IMR-90 (cell line): Measurements from ENCODE around the gene FHL5. TPM values are rescaled to one million over a fixed set of nuclear protein-coding genes. Genes with fewer than 3 reads are reported as not detected.

Experiments used
- ATAC-seq: fragments of 200-7000 bp; cut with Tn5 transposase; 2 replicates; pipeline ENCODE4 v1.9.1; 2020; ENCODE audit warnings: low read depth, mild to moderate bottlenecking, moderate library complexity
- BruUV-seq: library from RNA; stranded (reverse); fragments of 400-500 nt; replicated peaks from 2 replicates; lab custom pipeline; 2021; lab: Mats Ljungman, UMichigan
- CTCF ChIA-PET: fragments of 300-600 bp; formaldehyde crosslinking; extraction: SDS; loops from one replicate; lab custom pipeline; 2021; ENCODE audit warnings: antibody characterized with exemption; lab: Yijun Ruan, JAX
- POLR2A ChIA-PET: fragments of 300-600 bp; sonication (Branson Sonifier 250); formaldehyde crosslinking; loops from one replicate; lab custom pipeline; 2022; ENCODE audit warnings: antibody characterized with exemption; ENCODE audit not compliant: unreplicated experiment; lab: Charles Lee
- DNase-seq: peaks from one replicate; pipeline ENCODE4 v3.0.0; 2013
- H2AFZ ChIP-seq: replicated peaks from 2 replicates; pipeline ENCODE3; 2013; ENCODE audit warnings: low read length, mild to moderate bottlenecking; ENCODE audit not compliant: poor library complexity
- H2AK5ac ChIP-seq: 2 replicates; pipeline ENCODE4 v1.6.1; 2013; ENCODE audit warnings: low read depth, low read length, inconsistent platforms
- H2AK9ac ChIP-seq: replicated peaks from 2 replicates; pipeline ENCODE3; 2013; ENCODE audit warnings: mild to moderate bottlenecking, low read depth, low read length, moderate library complexity; ENCODE audit not compliant: poor library complexity
- H2BK120ac ChIP-seq: 2 replicates; pipeline ENCODE4 v1.6.1; 2013; ENCODE audit warnings: low read depth, low read length, inconsistent platforms
- H2BK15ac ChIP-seq: 3 replicates; pipeline ENCODE4 v1.6.1; 2013; ENCODE audit warnings: low read depth, low read length, inconsistent platforms
- H2BK20ac ChIP-seq: 2 replicates; pipeline ENCODE4 v1.6.1; 2013; ENCODE audit warnings: low read depth, mild to moderate bottlenecking, inconsistent platforms, low read length, moderate library complexity
- H2BK5ac ChIP-seq: 2 replicates; pipeline ENCODE4 v1.6.1; 2013; ENCODE audit warnings: mild to moderate bottlenecking, low read depth, low read length, inconsistent platforms; ENCODE audit not compliant: poor library complexity, severe bottlenecking
- H3K14ac ChIP-seq: replicated peaks from 2 replicates; pipeline ENCODE4 v1.6.1; 2013; ENCODE audit warnings: low read depth, low read length, inconsistent platforms
- H3K18ac ChIP-seq: 2 replicates; pipeline ENCODE4 v1.6.1; 2013; ENCODE audit warnings: low read depth, low read length, control low read depth
- H3K23ac ChIP-seq: 2 replicates; pipeline ENCODE4 v1.6.1; 2013; ENCODE audit warnings: low read depth, low read length, inconsistent platforms
- H3K27ac ChIP-seq: 2 replicates; pipeline ENCODE4 v1.5.1; 2013; ENCODE audit warnings: mild to moderate bottlenecking, control low read depth, low read length; ENCODE audit not compliant: insufficient read depth
- H3K27me3 ChIP-seq: 2 replicates; pipeline ENCODE4 v1.6.1; 2013; ENCODE audit warnings: low read length; ENCODE audit not compliant: control insufficient read depth, insufficient read depth
- H3K36me3 ChIP-seq: 2 replicates; pipeline ENCODE4 v1.6.1; 2013; ENCODE audit warnings: low read length, mixed read lengths; ENCODE audit not compliant: control insufficient read depth, insufficient read depth
- H3K4ac ChIP-seq: 2 replicates; pipeline ENCODE4 v1.6.1; 2013; ENCODE audit warnings: low read depth, low read length, inconsistent platforms
- H3K4me1 ChIP-seq: 2 replicates; pipeline ENCODE4 v1.6.1; 2013; ENCODE audit warnings: low read length, mixed read lengths; ENCODE audit not compliant: control insufficient read depth, insufficient read depth
- H3K4me2 ChIP-seq: 2 replicates; pipeline ENCODE4 v1.6.1; 2013; ENCODE audit warnings: low read depth, mild to moderate bottlenecking, control low read depth, low read length, moderate library complexity
- H3K4me3 ChIP-seq: 2 replicates; pipeline ENCODE4 v1.5.1; 2013; ENCODE audit warnings: low read depth, mild to moderate bottlenecking, control low read depth, low read length, moderate library complexity; ENCODE audit not compliant: insufficient read depth
- H3K56ac ChIP-seq: 2 replicates; pipeline ENCODE4 v1.6.1; 2013; ENCODE audit warnings: low read length, inconsistent platforms; ENCODE audit not compliant: insufficient read depth; ENCODE audit errors: extremely low read depth
- H3K79me1 ChIP-seq, 2 experiments: 2 replicates each; pipeline ENCODE4 v1.6.1; 2013; ENCODE audit warnings: low read length in 2 of 2, inconsistent platforms in 1 of 2, low read depth in 1 of 2
- H3K9ac ChIP-seq: 2 replicates; pipeline ENCODE4 v1.6.1; 2013; ENCODE audit warnings: low read depth, low read length, control low read depth
- H3K9me1 ChIP-seq: 2 replicates; pipeline ENCODE4 v1.6.1; 2013; ENCODE audit warnings: low read length, inconsistent platforms; ENCODE audit not compliant: insufficient read depth
- H3K9me3 ChIP-seq: 2 replicates; pipeline ENCODE4 v1.6.1; 2013; ENCODE audit warnings: low read length; ENCODE audit not compliant: control insufficient read depth, insufficient read depth
- H4K20me1 ChIP-seq: 2 replicates; pipeline ENCODE4 v1.6.1; 2013; ENCODE audit warnings: low read length, inconsistent platforms; ENCODE audit not compliant: insufficient read depth
- H4K5ac ChIP-seq: 2 replicates; pipeline ENCODE4 v1.6.1; 2013; ENCODE audit warnings: mild to moderate bottlenecking, low read depth, low read length, control low read depth
- H4K8ac ChIP-seq, 2 experiments: 2 replicates each; pipeline ENCODE4 v1.6.1; 2013; ENCODE audit warnings: low read depth in 2 of 2, low read length in 2 of 2, control low read depth in 1 of 2, inconsistent platforms in 1 of 2
- H4K91ac ChIP-seq: 2 replicates; pipeline ENCODE4 v1.6.1; 2013; ENCODE audit warnings: low read depth, low read length, inconsistent platforms; ENCODE audit not compliant: insufficient read depth
- BHLHE40 ChIP-seq: fragments of 150-350 bp; IDR thresholded peaks from 2 replicates; pipeline ENCODE4 v1.6.1; 2016; ENCODE audit warnings: mild to moderate bottlenecking, low read depth, low read length
- CEBPB ChIP-seq: IDR thresholded peaks from 2 replicates; pipeline ENCODE4 v1.6.1; 2012; ENCODE audit warnings: low read depth, low read length, improper control_type of control experiment
- MAZ ChIP-seq: IDR thresholded peaks from 2 replicates; pipeline ENCODE4 v1.6.1; 2012; ENCODE audit warnings: low read depth, mild to moderate bottlenecking, low read length, improper control_type of control experiment, moderate library complexity, borderline replicate concordance
- POLR2A ChIP-seq: IDR thresholded peaks from 2 replicates; pipeline ENCODE4 v1.6.1; 2012; ENCODE audit warnings: mild to moderate bottlenecking, low read depth, low read length
- SMC3 ChIP-seq: fragments of 150-350 bp; IDR thresholded peaks from 2 replicates; pipeline ENCODE4 v1.6.1; 2016; ENCODE audit warnings: low read depth, mild to moderate bottlenecking, antibody characterized with exemption, low read length, moderate library complexity
- WGBS, 2 experiments: methylation state at CpG; one replicate each; pipeline versions ENCODE4 v1.1.5 to v1.1.7; 2013; ENCODE audit warnings: missing lambda C conversion rate in 2 of 2; ENCODE audit not compliant: insufficient read length in 1 of 2; ENCODE audit errors: extremely low coverage in 2 of 2; 5-methylcytosine and 5-hydroxymethylcytosine counted together
- dilution Hi-C: fragments of 300-500 bp; cut with HindIII; formaldehyde crosslinking; loops from one replicate; pipeline ENCODE4 v1.14.3; 2018; ENCODE audit warnings: low sequenced_read_pairs; ENCODE audit not compliant: unreplicated experiment
- in situ Hi-C: fragments of 300-500 bp; cut with MboI; formaldehyde crosslinking; loops from 3 replicates; pipeline ENCODE4 v1.14.3; 2019; ENCODE audit warnings: low sequenced_read_pairs, inconsistent platforms, mixed read lengths
- intact Hi-C: fragments of 100-400 bp; cut with micrococcal nuclease; formaldehyde crosslinking; loops from 2 replicates; pipeline ENCODE4 v1.10.0; 2022
- polyA plus RNA-seq, 3 experiments: library from polyadenylated mRNA; depleted of rRNA; stranded (reverse); fragments of >200 nt; gene quantifications; 2 replicates each; pipeline ENCODE4 v1.2.3, GENCODE V29; 2012; ENCODE audit warnings: low replicate concordance in 1 of 3
- total RNA-seq: library from RNA; depleted of rRNA; stranded (reverse); fragments of >200 nt; gene quantifications from 2 replicates; pipeline ENCODE4 v1.2.3, GENCODE V29; 2012

The FHL5 gene
- total and polyA plus RNA-seq, 2 of the 4 experiments (the other 2 are of a cell fraction): not detected

GRCh38 chr6:96582021-96582420 is 19.1 kb downstream of the FHL5 start:
- Histone ChIP-seq H3K4me1 (no peaks in the 10 kb centered on the region), H2AK5ac (no peak overlapping the region), H3K27ac (no peak overlapping the region), H4K91ac (no peak overlapping the region), H3K18ac (no peak overlapping the region), H3K56ac (no peak overlapping the region), H4K20me1 (no peaks in the 10 kb centered on the region), H4K8ac (no peak overlapping the region), H3K4me3 (no peak overlapping the region), H2AFZ (no peak overlapping the region), H2BK20ac (no peak overlapping the region), H3K23ac (no peak overlapping the region), H3K79me1 (no peaks in the 10 kb centered on the region), H3K4ac (no peak overlapping the region), H2AK9ac (no peak overlapping the region), H3K4me2 (no peak overlapping the region), H3K9ac (no peak overlapping the region), H3K27me3 (no peaks in the 10 kb centered on the region), H3K9me1 (no peaks in the 10 kb centered on the region), H2BK5ac (no peak overlapping the region), H3K14ac (no peak overlapping the region), H2BK15ac (no peak overlapping the region), H3K9me3 (no peaks in the 10 kb centered on the region), H3K36me3 (no peaks in the 10 kb centered on the region), H2BK120ac (no peak overlapping the region), H4K5ac (no peak overlapping the region)
- BruUV-seq: no TSS peak
- no peak for ATAC-seq
- CTCF ChIA-PET: no interaction called here
- in situ Hi-C loops: no loop called here
- intact Hi-C loops: no loop called here
- POLR2A ChIA-PET: no interaction called here
- DNase-seq: no peak
- dilution Hi-C loops: no loop called here
- no CpG with 5 or more reads among the region's 2 CpGs for WGBS, 2 experiments
- no peak for TF ChIP-seq BHLHE40
- TF ChIP-seq MAZ: no peak
- no peak for TF ChIP-seq CEBPB
- no peak for TF ChIP-seq SMC3
- TF ChIP-seq POLR2A: no peak
